Fibroblast of lung (primary cell): Measurements from ENCODE around the gene ATP6V1G2.

Experiments used
- EZH2 ChIP-seq: IDR thresholded peaks from 2 replicates; pipeline ENCODE4 v1.5.1; 2012; ENCODE audit warnings: low read length, control low read depth, mild to moderate bottlenecking; ENCODE audit errors: missing control alignments
- TF ChIP-seq, protein P1 (sequence below), 2 donors: IDR thresholded peaks in 1 of 2; conservative IDR thresholded peaks in 1 of 2; 1 replicate in 1 of 2; 2 replicates in 1 of 2; pipeline ENCODE4 v1.5.1; 2011 to 2012; ENCODE audit warnings: low read length in 2 of 2, control low read depth in 1 of 2, inconsistent platforms in 1 of 2, low read depth in 1 of 2, mild to moderate bottlenecking in 1 of 2

DNA sequence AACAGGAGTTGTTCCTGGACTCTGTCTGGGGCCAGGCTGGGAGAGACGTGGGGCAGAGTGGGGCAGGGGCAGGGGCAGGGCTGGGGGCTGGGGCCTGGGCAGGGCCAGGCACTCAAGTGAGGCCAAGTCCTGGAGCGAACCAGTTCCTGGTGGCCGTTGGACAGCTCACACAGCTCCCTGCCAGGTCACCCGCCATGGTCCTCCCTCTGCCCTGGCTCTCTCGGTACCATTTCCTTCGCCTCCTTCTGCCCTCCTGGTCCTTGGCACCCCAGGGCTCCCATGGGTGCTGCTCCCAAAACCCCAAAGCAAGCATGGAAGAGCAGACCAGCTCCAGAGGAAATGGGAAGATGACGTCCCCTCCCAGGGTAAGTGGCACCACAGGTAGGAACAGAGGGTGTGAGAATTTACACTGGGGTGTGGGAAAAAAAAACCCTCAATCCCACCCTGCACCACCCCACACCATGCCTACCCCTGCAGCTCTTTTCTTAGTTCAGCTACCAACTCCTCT lies 17.5 kb downstream of the ATP6V1G2 start, which contains the start of gene MCCD1:
- TF ChIP-seq, protein P1, sequence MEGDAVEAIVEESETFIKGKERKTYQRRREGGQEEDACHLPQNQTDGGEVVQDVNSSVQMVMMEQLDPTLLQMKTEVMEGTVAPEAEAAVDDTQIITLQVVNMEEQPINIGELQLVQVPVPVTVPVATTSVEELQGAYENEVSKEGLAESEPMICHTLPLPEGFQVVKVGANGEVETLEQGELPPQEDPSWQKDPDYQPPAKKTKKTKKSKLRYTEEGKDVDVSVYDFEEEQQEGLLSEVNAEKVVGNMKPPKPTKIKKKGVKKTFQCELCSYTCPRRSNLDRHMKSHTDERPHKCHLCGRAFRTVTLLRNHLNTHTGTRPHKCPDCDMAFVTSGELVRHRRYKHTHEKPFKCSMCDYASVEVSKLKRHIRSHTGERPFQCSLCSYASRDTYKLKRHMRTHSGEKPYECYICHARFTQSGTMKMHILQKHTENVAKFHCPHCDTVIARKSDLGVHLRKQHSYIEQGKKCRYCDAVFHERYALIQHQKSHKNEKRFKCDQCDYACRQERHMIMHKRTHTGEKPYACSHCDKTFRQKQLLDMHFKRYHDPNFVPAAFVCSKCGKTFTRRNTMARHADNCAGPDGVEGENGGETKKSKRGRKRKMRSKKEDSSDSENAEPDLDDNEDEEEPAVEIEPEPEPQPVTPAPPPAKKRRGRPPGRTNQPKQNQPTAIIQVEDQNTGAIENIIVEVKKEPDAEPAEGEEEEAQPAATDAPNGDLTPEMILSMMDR (conservative IDR thresholded peaks at IDR 0.05 in 1 of 2, IDR thresholded peaks at IDR 0.05 in 1 of 2; ENCODE audit: low read depth in 1 of 2, low read length in 2 of 2) = no peak
- no peak for TF ChIP-seq EZH2
